ENCODE data around the gene CLPSL2. TPM values are rescaled to one million over a fixed set of nuclear protein-coding genes. Genes with fewer than 3 reads are reported as not detected.

The CLPSL2 gene
- total RNA-seq, 1 experiment from 2014 or later = 1.7 TPM

DNA sequence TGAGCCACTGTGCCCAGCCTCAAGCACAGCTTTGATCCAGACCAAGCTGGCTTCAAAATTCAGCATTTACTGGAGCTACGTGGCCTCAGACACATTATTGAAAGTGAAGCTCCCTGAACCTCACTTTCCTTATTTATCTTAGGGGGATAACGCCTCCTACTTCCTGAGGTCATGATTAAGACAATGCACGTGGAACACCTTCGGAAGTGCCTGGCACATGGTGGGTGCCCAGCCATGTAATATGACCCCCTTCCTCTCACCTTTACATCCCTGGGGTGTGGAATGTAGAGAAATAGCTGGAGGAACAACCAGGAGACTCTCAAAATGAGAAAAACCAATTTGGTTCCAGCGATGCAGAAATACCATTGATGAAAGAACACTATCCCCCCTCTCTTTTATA, 22.3 kb downstream of the CLPSL2 start:
- ATAC-seq (no peak), DNase-seq (ENCODE audit: low read depth, low spot score) (no peak)
- no peak overlapping the region for H3K4me3 ChIP-seq (replicated peaks in 1 of 2; ENCODE audit: low read depth in 1 of 2, low read length in 2 of 2)
- H3K27me3 ChIP-seq (ENCODE audit: insufficient read depth, low read length) = no peaks in the 10 kb centered on the region
- POLR2A ChIA-PET = no interaction called here
- no peaks in the 10 kb centered on the region for H3K79me2 ChIP-seq (ENCODE audit: insufficient read depth, low read length)
- H3K9me3 ChIP-seq (ENCODE audit: control insufficient read depth in 1 of 2, insufficient read depth in 1 of 2, low read depth in 1 of 2, low read length in 2 of 2) = no peaks in the 10 kb centered on the region
- RAD21 ChIA-PET (ENCODE audit: low non-redundant PET in 1 of 2, low total read pairs in 2 of 2, uncharacterized antibody in 2 of 2, unreplicated experiment in 2 of 2) = no interaction called here
- CTCF ChIA-PET = no interaction called here
- no peak overlapping the region for H3K27ac ChIP-seq (ENCODE audit: low read depth, low read length)
- H3K9ac ChIP-seq (ENCODE audit: low read length) = no peak overlapping the region
- H4K20me1 ChIP-seq (ENCODE audit: insufficient read depth) = no peaks in the 10 kb centered on the region
- no peaks in the 10 kb centered on the region for H3K4me1 ChIP-seq (ENCODE audit: control insufficient read depth in 1 of 2, insufficient read depth in 2 of 2, low read length in 2 of 2)
- BruUV-seq (replicated peaks) = no TSS peak
- H3K9me2 ChIP-seq (ENCODE audit: insufficient read depth) = no peaks in the 10 kb centered on the region
- no peak overlapping the region for H2AFZ ChIP-seq (ENCODE audit: low read depth, low read length, poor library complexity, severe bottlenecking)
- no peak overlapping the region for H3K4me2 ChIP-seq (ENCODE audit: low read length)
- intact Hi-C loops (cut with micrococcal nuclease) = no loop called here
- H3K36me3 ChIP-seq (ENCODE audit: control insufficient read depth in 1 of 2, insufficient read depth in 2 of 2, low read length in 2 of 2) = no peaks in the 10 kb centered on the region
- TF ChIP-seq ZNF274 (IDR thresholded peaks at IDR 0.05; ENCODE audit: low read depth, low read length) (no peak), YY1 (IDR thresholded peaks at IDR 0.05; ENCODE audit: extremely low read depth, insufficient replicate concordance, low read depth, low read length) (no peak), ZFX (IDR thresholded peaks at IDR 0.05) (no peak), SIN3A (IDR thresholded peaks at IDR 0.05; ENCODE audit: low read depth) (no peak), JUND (IDR thresholded peaks at IDR 0.05) (no peak), EZH2phosphoT487 (IDR thresholded peaks at IDR 0.05; ENCODE audit: borderline replicate concordance) (no peak), EZH2 (IDR thresholded peaks at IDR 0.05) (no peak), CBX3 (IDR thresholded peaks at IDR 0.05; ENCODE audit: low read depth) (no peak)
- TF ChIP-seq, protein P1, sequence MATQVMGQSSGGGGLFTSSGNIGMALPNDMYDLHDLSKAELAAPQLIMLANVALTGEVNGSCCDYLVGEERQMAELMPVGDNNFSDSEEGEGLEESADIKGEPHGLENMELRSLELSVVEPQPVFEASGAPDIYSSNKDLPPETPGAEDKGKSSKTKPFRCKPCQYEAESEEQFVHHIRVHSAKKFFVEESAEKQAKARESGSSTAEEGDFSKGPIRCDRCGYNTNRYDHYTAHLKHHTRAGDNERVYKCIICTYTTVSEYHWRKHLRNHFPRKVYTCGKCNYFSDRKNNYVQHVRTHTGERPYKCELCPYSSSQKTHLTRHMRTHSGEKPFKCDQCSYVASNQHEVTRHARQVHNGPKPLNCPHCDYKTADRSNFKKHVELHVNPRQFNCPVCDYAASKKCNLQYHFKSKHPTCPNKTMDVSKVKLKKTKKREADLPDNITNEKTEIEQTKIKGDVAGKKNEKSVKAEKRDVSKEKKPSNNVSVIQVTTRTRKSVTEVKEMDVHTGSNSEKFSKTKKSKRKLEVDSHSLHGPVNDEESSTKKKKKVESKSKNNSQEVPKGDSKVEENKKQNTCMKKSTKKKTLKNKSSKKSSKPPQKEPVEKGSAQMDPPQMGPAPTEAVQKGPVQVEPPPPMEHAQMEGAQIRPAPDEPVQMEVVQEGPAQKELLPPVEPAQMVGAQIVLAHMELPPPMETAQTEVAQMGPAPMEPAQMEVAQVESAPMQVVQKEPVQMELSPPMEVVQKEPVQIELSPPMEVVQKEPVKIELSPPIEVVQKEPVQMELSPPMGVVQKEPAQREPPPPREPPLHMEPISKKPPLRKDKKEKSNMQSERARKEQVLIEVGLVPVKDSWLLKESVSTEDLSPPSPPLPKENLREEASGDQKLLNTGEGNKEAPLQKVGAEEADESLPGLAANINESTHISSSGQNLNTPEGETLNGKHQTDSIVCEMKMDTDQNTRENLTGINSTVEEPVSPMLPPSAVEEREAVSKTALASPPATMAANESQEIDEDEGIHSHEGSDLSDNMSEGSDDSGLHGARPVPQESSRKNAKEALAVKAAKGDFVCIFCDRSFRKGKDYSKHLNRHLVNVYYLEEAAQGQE (IDR thresholded peaks at IDR 0.05; ENCODE audit: low read depth) = no peak
- TF ChIP-seq, protein P2, sequence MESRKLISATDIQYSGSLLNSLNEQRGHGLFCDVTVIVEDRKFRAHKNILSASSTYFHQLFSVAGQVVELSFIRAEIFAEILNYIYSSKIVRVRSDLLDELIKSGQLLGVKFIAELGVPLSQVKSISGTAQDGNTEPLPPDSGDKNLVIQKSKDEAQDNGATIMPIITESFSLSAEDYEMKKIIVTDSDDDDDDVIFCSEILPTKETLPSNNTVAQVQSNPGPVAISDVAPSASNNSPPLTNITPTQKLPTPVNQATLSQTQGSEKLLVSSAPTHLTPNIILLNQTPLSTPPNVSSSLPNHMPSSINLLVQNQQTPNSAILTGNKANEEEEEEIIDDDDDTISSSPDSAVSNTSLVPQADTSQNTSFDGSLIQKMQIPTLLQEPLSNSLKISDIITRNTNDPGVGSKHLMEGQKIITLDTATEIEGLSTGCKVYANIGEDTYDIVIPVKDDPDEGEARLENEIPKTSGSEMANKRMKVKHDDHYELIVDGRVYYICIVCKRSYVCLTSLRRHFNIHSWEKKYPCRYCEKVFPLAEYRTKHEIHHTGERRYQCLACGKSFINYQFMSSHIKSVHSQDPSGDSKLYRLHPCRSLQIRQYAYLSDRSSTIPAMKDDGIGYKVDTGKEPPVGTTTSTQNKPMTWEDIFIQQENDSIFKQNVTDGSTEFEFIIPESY (IDR thresholded peaks at IDR 0.05; ENCODE audit: extremely low read depth, insufficient replicate concordance, low read length) = no peak
